ENCODE results near the gene ARHGAP12. TPM values are rescaled to one million over a fixed set of nuclear protein-coding genes. Genes with fewer than 3 reads are reported as not detected.

The ARHGAP12 gene
- total and polyA plus RNA-seq, 2 donors (not counting 3 experiments of a cell fraction or from before 2014, with no cell fraction given), result 5.8 to 19.3 TPM

DNA sequence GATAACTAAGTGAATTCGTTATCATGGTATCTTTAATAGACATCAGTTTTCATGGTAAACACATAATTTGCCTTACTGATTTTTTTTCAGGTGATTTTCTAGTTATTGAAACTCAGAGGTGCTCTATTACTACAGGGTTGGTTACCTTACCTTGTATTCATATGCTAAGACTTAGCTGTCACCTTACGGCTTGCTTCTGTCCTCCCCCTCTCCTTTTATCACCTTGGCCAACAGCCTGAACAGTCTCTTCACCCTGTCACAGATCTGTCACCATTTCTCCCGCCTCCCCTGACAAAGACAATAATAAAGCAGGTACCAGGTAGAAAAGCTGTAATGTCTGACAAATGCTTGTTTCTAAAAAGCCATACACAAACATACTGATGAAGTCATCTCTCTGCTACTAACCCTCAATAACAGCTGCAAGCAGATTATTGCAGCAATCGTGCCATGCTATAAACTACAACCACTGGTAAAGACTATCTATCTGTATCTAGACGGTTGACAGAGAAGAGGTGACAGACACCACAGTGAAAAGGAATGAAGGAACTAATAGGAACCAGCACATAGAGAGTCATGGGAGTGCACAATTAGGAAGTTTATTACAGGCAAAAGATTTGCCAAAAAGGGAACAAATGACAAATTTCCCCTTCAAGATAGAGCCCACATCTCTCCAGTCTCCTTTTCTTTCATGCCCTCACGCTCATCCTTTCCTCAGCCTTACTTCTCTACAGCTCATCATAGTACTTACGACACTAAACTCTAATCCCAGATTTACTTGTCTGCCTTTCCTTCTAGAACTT lies 57.2 kb downstream of the ARHGAP12 start:
- dilution Hi-C loops (cut with MboI; ENCODE audit: extremely low pct_ligation_motif_present, low sequenced_read_pairs) (no loop called here), intact Hi-C loops (cut with micrococcal nuclease) (no loop called here)
- ChIA-PET POLR2A (no interaction called here), CTCF (interaction anchor here (2.1 kb wide), 1 partner anchor 9 kb away, joined by 11 read pairs; no protein-coding TSS in a partner anchor)
- H3K4me2 ChIP-seq (ENCODE audit: insufficient read depth, low read length), result no peak overlapping the region
- no peak overlapping the region for H3K9ac ChIP-seq (replicated peaks; ENCODE audit: extremely low read depth, insufficient read depth, low read length)
- no peak overlapping the region for H2AFZ ChIP-seq (ENCODE audit: low read depth, low read length)
- no peak for FAIRE-seq
- H4K20me1 ChIP-seq (replicated peaks; ENCODE audit: control insufficient read depth, extremely low read depth, insufficient read depth, low read length), result peaks cover 4% of the 10 kb centered on the region
- no peaks in the 10 kb centered on the region for H3K9me3 ChIP-seq (replicated peaks; ENCODE audit: control insufficient read depth, insufficient read depth, low read length)
- H3K9me1 ChIP-seq (replicated peaks; ENCODE audit: control insufficient read depth, extremely low read depth, insufficient read depth, low read length), result no peaks in the 10 kb centered on the region
- H3K36me3 ChIP-seq (ENCODE audit: control insufficient read depth in 2 of 2, extremely low read depth in 1 of 2, insufficient read depth in 2 of 2, low read length in 2 of 2), result no peaks in the 10 kb centered on the region
- H3K4me1 ChIP-seq (ENCODE audit: control insufficient read depth, extremely low read depth, insufficient read depth, low read length), result peaks cover 3% of the 10 kb centered on the region
- TF ChIP-seq EZH2 (IDR thresholded peaks at IDR 0.05; ENCODE audit: borderline replicate concordance, low read depth, low read length, severe bottlenecking) (no peak), POLR2A (IDR thresholded peaks at IDR 0.05; ENCODE audit: low read depth, low read length) (no peak), FOS (IDR thresholded peaks at IDR 0.05; ENCODE audit: borderline replicate concordance, insufficient read depth, low read length) (no peak), JUN (IDR thresholded peaks at IDR 0.05; ENCODE audit: borderline replicate concordance, insufficient read depth, insufficient read length, low read depth) (no peak), POLR2AphosphoS5 (IDR thresholded peaks at IDR 0.05; ENCODE audit: insufficient read depth, low read depth, low read length) (no peak), GATA2 (IDR thresholded peaks at IDR 0.05; ENCODE audit: insufficient read depth, insufficient read length, low read depth, low read length) (no peak), MYC (IDR thresholded peaks at IDR 0.05; ENCODE audit: low read depth, low read length) (no peak), CTCF (IDR thresholded peaks at IDR 0.05; ENCODE audit: extremely low read depth in 1 of 2, insufficient read depth in 1 of 2, low read depth in 1 of 2, low read length in 2 of 2) (no peak)
- TF ChIP-seq, protein P1, sequence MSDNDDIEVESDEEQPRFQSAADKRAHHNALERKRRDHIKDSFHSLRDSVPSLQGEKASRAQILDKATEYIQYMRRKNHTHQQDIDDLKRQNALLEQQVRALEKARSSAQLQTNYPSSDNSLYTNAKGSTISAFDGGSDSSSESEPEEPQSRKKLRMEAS (IDR thresholded peaks at IDR 0.05; ENCODE audit: insufficient read depth, insufficient read length), result no peak
- H3K4me3 ChIP-seq (replicated peaks in 1 of 3; ENCODE audit: insufficient read depth in 1 of 3, low read depth in 1 of 3, low read length in 3 of 3), result no peak overlapping the region
- H3K27me3 ChIP-seq (ENCODE audit: control insufficient read depth in 2 of 2, insufficient read depth in 2 of 2, low read length in 2 of 2), result no peaks in the 10 kb centered on the region
- no TSS peak for BruUV-seq (replicated peaks)
- no peak for DNase-seq (ENCODE audit: low read depth, low spot score)
- H3K79me2 ChIP-seq (ENCODE audit: control insufficient read depth, insufficient read depth, low read length), result peaks cover 1% of the 10 kb centered on the region
- H3K27ac ChIP-seq (ENCODE audit: insufficient read depth, low read depth, low read length), result no peak overlapping the region

Measured in endothelial cell of umbilical vein (primary cell).